Activated CD8-positive, alpha-beta T cell treated with anti-CD3 and anti-CD28 coated beads for 36 hours (primary cell): ENCODE results near the gene PDE6D. TPM values are rescaled to one million over a fixed set of nuclear protein-coding genes. Genes with fewer than 3 reads are reported as not detected.
A peak's percentile ranks its signal among the peaks of the same experiment; 100 is the strongest.
"Not testable (repeated sequence)": the region's sequence is repeated elsewhere in the genome, so short reads cannot be mapped to it uniquely, and the experiment has no call there.

Experiments
- ATAC-seq: fragments of 200-7000 bp; cut with Tn5 transposase; one replicate; pipeline ENCODE4 v1.10.0; 2021; ENCODE audit warnings: mild to moderate bottlenecking, moderate library complexity
- CTCF ChIA-PET: fragments of 350-600 bp; sonication (Branson Sonifier 250); formaldehyde crosslinking; loops from one replicate; lab custom pipeline; 2021; ENCODE audit warnings: antibody characterized with exemption; lab: Charles Lee
- POLR2A ChIA-PET: fragments of 350-600 bp; sonication (Branson Sonifier 250); formaldehyde crosslinking; loops from one replicate; lab custom pipeline; 2021; ENCODE audit warnings: antibody characterized with exemption; lab: Charles Lee
- DNase-seq: peaks from one replicate; pipeline ENCODE4 v3.0.0-alpha.2; 2020
- H3K27ac Mint-ChIP-seq: one replicate; pipeline ENCODE4 v1.8.0; 2021; ENCODE audit warnings: mild to moderate bottlenecking, mixed read lengths
- H3K27me3 Mint-ChIP-seq: one replicate; pipeline ENCODE4 v1.8.0; 2021; ENCODE audit warnings: mixed read lengths
- H3K36me3 Mint-ChIP-seq: one replicate; pipeline ENCODE4 v1.8.0; 2021; ENCODE audit warnings: low read depth, mixed read lengths
- H3K4me1 Mint-ChIP-seq: one replicate; pipeline ENCODE4 v1.8.0; 2021; ENCODE audit warnings: low read depth, mixed read lengths
- H3K4me3 Mint-ChIP-seq: one replicate; pipeline ENCODE4 v1.8.0; 2021; ENCODE audit warnings: mild to moderate bottlenecking, moderate library complexity, mixed read lengths
- H3K9me3 Mint-ChIP-seq: one replicate; pipeline ENCODE4 v1.8.0; 2021; ENCODE audit warnings: mixed read lengths
- CTCF ChIP-seq: fragments of 200-600 bp; IDR thresholded peaks from one replicate; pipeline ENCODE4 v1.8.0; 2022; ENCODE audit warnings: antibody characterized with exemption, mild to moderate bottlenecking
- intact Hi-C: fragments of 100-400 bp; cut with micrococcal nuclease; formaldehyde crosslinking; loops from one replicate; pipeline ENCODE4 v1.10.0; 2022
- total RNA-seq, 2 experiments: library from RNA; stranded (reverse); gene quantifications; one replicate each; pipeline ENCODE4 v1.2.3, GENCODE V29; 2021

The PDE6D gene
- total RNA-seq, 2 experiments from 2014 or later = 22.8 to 23.5 TPM

GRCh38 chr2:231714639-231715498 lies 66.2 kb downstream of the PDE6D start:
- peak overlapping the region; percentile 94 for H3K27ac Mint-ChIP-seq
- H3K4me1 Mint-ChIP-seq = peaks cover 35% of the 10 kb centered on the region
- intact Hi-C loops = loop anchor here (1.0 to 2.0 kb wide), 2 partner anchors 38 to 102 kb away; no protein-coding TSS in a partner anchor
- peak; percentile 93 for TF ChIP-seq CTCF
- H3K9me3 Mint-ChIP-seq = no peaks in the 10 kb centered on the region
- no peaks in the 10 kb centered on the region for H3K27me3 Mint-ChIP-seq
- peaks cover 31% of the 10 kb centered on the region for H3K36me3 Mint-ChIP-seq
- H3K4me3 Mint-ChIP-seq = no peak overlapping the region
- ATAC-seq = peak; percentile 10
- ChIA-PET POLR2A (interaction anchor here (0.6 to 7.5 kb wide), 19 partner anchors 8 to 258 kb away, joined by 3 to 82 read pairs (median 5); partner anchors contain the start of genes COPS7B and NCL), CTCF (interaction anchor here (0.6 to 8.9 kb wide), 53 partner anchors 8 to 526 kb away, joined by 3 to 385 read pairs (median 4); partner anchors contain the start of genes COPS7B and PDE6D)
- DNase-seq = peak; percentile 91

DNA sequence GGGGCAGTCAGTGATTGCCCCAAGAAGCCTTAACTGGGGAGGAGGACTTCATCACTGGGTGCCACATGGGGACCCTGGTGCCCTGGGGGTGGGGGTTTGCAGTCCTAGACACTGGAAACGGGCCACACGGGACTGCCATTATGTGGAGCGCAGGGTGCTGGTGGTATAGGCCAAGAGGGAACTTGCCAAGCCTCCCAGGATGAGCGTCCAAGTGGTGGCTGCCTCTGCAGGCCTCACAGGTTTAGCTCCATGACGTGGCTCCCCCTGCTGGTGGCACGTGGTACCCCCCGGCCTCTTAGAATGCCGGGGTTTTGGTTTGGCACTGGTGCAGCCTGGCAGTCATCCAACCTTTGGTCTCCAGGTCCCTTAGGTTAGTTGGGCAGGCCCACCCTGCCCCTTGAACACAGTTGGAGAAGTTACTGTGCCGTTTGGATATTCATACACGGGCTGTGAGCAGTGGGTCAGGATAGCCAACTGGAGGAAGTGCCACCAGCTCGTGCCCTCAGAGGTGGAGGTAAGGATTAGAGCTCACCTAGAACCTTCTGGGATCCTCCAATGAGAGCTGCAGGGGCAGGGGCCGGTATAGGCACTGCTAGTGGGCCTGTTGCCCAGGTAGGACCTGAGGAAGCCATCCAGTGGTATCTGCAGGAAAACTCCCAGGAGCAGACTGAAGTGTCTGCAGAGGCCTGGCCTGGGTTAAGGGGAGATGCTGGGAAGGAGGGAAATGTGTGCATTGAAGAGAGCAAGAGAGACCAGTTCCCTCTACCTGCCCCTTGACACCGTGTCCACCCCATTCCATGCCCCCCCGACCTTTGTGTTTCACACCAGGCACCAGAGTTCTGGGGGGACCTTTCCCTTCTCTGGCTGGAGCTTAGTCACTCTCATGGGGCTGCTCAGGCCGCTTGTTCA lies 67.1 kb downstream of the PDE6D start:
- TF ChIP-seq CTCF = peak; percentile 93
- peaks cover 35% of the 10 kb centered on the region for H3K4me1 Mint-ChIP-seq
- POLR2A ChIA-PET = interaction anchor here (1.0 to 7.5 kb wide), 19 partner anchors 8 to 262 kb away, joined by 3 to 82 read pairs (median 6); partner anchors contain the start of genes COPS7B and NCL
- H3K27me3 Mint-ChIP-seq = no peaks in the 10 kb centered on the region
- ATAC-seq (peak; percentile 45), DNase-seq (peak; percentile 96)
- intact Hi-C loops = loop anchor here (2.0 kb wide), 1 partner anchor 101 kb away; no protein-coding TSS in a partner anchor
- H3K27ac Mint-ChIP-seq = peak overlapping the region; percentile 94
- CTCF ChIA-PET = interaction anchor here (0.7 to 8.9 kb wide), 48 partner anchors 11 to 526 kb away, joined by 3 to 385 read pairs (median 5); partner anchors contain the start of genes COPS7B and PDE6D
- H3K9me3 Mint-ChIP-seq = no peaks in the 10 kb centered on the region
- peak overlapping the region; percentile 55 for H3K4me3 Mint-ChIP-seq
- peaks cover 38% of the 10 kb centered on the region for H3K36me3 Mint-ChIP-seq

GRCh38 chr2:231713406-231713729 lies 67.7 kb downstream of the PDE6D start:
- intact Hi-C loops = not testable (repeated sequence)

DNA sequence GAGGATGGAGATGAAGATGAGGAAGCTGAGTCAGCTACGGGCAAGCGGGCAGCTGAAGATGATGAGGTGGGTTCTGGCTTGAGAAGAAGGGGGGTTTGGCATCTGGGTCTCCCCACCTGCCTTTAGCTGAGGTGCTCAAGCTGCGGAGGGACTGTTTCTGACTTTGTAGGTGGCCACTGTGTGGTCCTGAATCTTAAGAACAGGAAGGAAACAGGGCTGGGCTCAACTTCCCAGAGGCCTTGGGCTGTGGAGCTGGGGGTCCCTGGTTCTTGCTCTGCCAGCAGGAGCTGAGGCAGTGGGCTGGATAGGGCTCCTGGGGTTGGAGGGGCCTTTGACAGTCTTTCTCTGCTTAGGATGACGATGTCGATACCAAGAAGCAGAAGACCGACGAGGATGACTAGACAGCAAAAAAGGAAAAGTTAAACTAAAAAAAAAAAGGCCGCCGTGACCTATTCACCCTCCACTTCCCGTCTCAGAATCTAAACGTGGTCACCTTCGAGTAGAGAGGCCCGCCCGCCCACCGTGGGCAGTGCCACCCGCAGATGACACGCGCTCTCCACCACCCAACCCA lies 68.5 kb downstream of the PDE6D start:
- intact Hi-C loops, H3K9me3 Mint-ChIP-seq, H3K27me3 Mint-ChIP-seq: not testable (repeated sequence)
- peaks cover 42% of the 10 kb centered on the region for H3K36me3 Mint-ChIP-seq
- POLR2A ChIA-PET = interaction anchor here (1.0 to 7.5 kb wide), 9 partner anchors 12 to 252 kb away, joined by 4 to 82 read pairs (median 9); partner anchors contain the start of gene NCL
- DNase-seq = peak; percentile 81
- H3K4me3 Mint-ChIP-seq = peak overlapping the region; percentile 99
- peak overlapping the region; percentile 100 for H3K27ac Mint-ChIP-seq
- H3K4me1 Mint-ChIP-seq = peaks cover 35% of the 10 kb centered on the region
- CTCF ChIA-PET = interaction anchor here (1.6 to 8.9 kb wide), 5 partner anchors 12 to 100 kb away, joined by 3 to 385 read pairs (median 165); no protein-coding TSS in a partner anchor
- ATAC-seq = peak; percentile 10

More at GRCh38 chr2:231713406-231713729, 67.7 kb downstream of the PDE6D start:
- ChIA-PET CTCF (interaction anchor here (0.7 to 8.9 kb wide), 23 partner anchors 11 to 307 kb away, joined by 3 to 385 read pairs (median 7); no protein-coding TSS in a partner anchor), POLR2A (interaction anchor here (1.0 to 7.5 kb wide), 13 partner anchors 13 to 261 kb away, joined by 3 to 82 read pairs (median 9); partner anchors contain the start of genes COPS7B and NCL)
- Mint-ChIP-seq H3K36me3 (peaks cover 41% of the 10 kb centered on the region), H3K4me1 (peaks cover 35% of the 10 kb centered on the region), H3K27ac (peak overlapping the region; percentile 94), H3K4me3 (peak overlapping the region; percentile 55)
- not testable (repeated sequence) for DNase-seq, H3K9me3 Mint-ChIP-seq, H3K27me3 Mint-ChIP-seq
- ATAC-seq = peak; percentile 1

DNA sequence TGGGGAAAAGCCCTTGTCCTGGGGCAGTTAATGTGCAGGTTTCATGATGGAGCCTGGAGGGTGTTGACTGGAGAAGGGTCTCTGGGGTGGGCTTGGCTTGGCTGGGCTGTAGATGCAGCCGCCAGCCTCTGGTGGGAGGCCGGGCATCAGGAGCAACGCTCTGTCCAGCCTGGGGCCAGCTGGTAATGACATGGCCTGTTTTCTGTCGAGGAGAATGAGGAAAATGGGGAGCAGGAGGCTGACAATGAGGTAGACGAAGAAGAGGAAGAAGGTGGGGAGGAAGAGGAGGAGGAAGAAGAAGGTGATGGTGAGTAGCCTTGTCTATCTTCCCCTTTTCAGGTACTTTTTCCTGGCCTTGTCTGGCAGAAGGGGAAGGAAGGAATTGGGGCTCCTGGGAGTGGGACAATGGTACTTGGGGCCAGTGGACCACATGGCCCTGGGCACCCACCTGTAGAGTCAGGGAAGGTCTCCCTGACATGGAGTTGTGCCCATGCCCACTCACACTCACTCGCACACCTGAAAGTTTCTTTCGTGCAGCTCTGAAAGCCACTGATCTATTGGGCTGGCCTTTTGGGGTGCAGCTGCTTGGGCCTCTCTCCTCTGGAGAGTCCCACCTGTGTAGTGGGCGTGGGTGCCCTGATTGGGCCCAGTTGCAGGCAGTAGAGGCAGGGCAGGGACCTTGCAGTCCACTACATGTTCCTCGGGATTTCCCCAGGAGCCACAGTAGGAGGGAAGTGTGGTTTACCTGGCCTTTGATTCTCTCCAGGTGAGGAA lies 69.2 kb downstream of the PDE6D start:
- POLR2A ChIA-PET = interaction anchor here (1.0 to 7.5 kb wide), 8 partner anchors 12 to 251 kb away, joined by 3 to 82 read pairs (median 8); partner anchors contain the start of gene NCL
- H3K27me3 Mint-ChIP-seq = peaks cover 2% of the 10 kb centered on the region
- peaks cover 35% of the 10 kb centered on the region for H3K4me1 Mint-ChIP-seq
- ATAC-seq (no peak), DNase-seq (peak; percentile 66)
- peak overlapping the region; percentile 100 for H3K27ac Mint-ChIP-seq
- no peak for TF ChIP-seq CTCF
- H3K9me3 Mint-ChIP-seq = no peaks in the 10 kb centered on the region
- CTCF ChIA-PET = interaction anchor here (7.2 to 8.9 kb wide), 3 partner anchors 25 to 100 kb away, joined by 165 to 385 read pairs (median 176); no protein-coding TSS in a partner anchor
- peak overlapping the region; percentile 99 for H3K4me3 Mint-ChIP-seq
- intact Hi-C loops = no loop called here
- H3K36me3 Mint-ChIP-seq = peaks cover 42% of the 10 kb centered on the region
